HEK293 (cell line): Measurements from ENCODE around the gene HOXC10.

Experiments
- CTCF ChIA-PET: fragments of 350-600 bp; formaldehyde crosslinking; extraction: SDS; loops from one replicate; lab custom pipeline; 2021; ENCODE audit warnings: antibody characterized with exemption; lab: Yijun Ruan, JAX
- POLR2A ChIA-PET: fragments of 300-600 bp; formaldehyde crosslinking; extraction: SDS; loops from one replicate; lab custom pipeline; 2020; ENCODE audit warnings: antibody characterized with exemption, inconsistent platforms; lab: Yijun Ruan, JAX
- H3K27ac ChIP-seq: fragments of 200-500 bp; sonication (Bioruptor generic); 2 replicates; pipeline ENCODE4 v1.5.1; 2014; ENCODE audit warnings: low read depth, low read length, control low read depth, inconsistent platforms; ENCODE audit errors: extremely low read depth
- H3K36me3 ChIP-seq, 2 experiments: fragments of 200-500 bp in 1 of 2; sonication (Bioruptor generic) in 1 of 2; 1 replicate in 1 of 2; 2 replicates in 1 of 2; pipeline ENCODE4 v1.5.1; 2014 to 2017; ENCODE audit warnings: inconsistent platforms in 2 of 2, low read length in 2 of 2; ENCODE audit not compliant: control insufficient read depth in 2 of 2, insufficient read depth in 1 of 2
- H3K4me1 ChIP-seq: fragments of 200-500 bp; sonication (Bioruptor generic); 2 replicates; pipeline ENCODE4 v1.5.1; 2014; ENCODE audit warnings: mild to moderate bottlenecking, low read length, inconsistent platforms; ENCODE audit not compliant: control insufficient read depth, insufficient read depth
- H3K4me3 ChIP-seq: 2 replicates; pipeline ENCODE4 v1.5.1; 2011; ENCODE audit warnings: low read depth, mild to moderate bottlenecking, control low read depth, low read length, moderate library complexity
- H3K9me3 ChIP-seq: fragments of 200-500 bp; sonication (Bioruptor generic); 2 replicates; pipeline ENCODE4 v1.5.1; 2014; ENCODE audit warnings: low read depth, low read length, inconsistent platforms; ENCODE audit not compliant: control insufficient read depth, insufficient read depth
- EGR2 ChIP-seq: fragments of 450-650 bp; formaldehyde crosslinking; IDR thresholded peaks from 2 replicates; pipeline ENCODE4 v1.5.1; 2016; ENCODE audit warnings: low read depth, missing biosample characterization, missing genetic modification characterization
- KLF1 ChIP-seq: fragments of 450-650 bp; formaldehyde crosslinking; IDR thresholded peaks from 2 replicates; pipeline ENCODE4 v1.5.1; 2016; ENCODE audit warnings: missing biosample characterization, missing genetic modification characterization
- KLF16 ChIP-seq: fragments of 450-650 bp; formaldehyde crosslinking; IDR thresholded peaks from 2 replicates; pipeline ENCODE4 v1.5.1; 2017; ENCODE audit warnings: missing biosample characterization, missing genetic modification characterization
- MZF1 ChIP-seq: fragments of 450-650 bp; formaldehyde crosslinking; IDR thresholded peaks from 2 replicates; pipeline ENCODE4 v1.5.1; 2017; ENCODE audit warnings: missing biosample characterization, missing genetic modification characterization, borderline replicate concordance
- SALL2 ChIP-seq: fragments of 450-650 bp; formaldehyde crosslinking; IDR thresholded peaks from 2 replicates; pipeline ENCODE4 v1.5.0; 2017; ENCODE audit warnings: missing biosample characterization, mild to moderate bottlenecking, missing genetic modification characterization, borderline replicate concordance
- SP7 ChIP-seq: fragments of 450-650 bp; formaldehyde crosslinking; IDR thresholded peaks from 2 replicates; pipeline ENCODE4 v1.5.1; 2016; ENCODE audit warnings: missing biosample characterization, missing genetic modification characterization
- ZBTB17 ChIP-seq: fragments of 450-650 bp; formaldehyde crosslinking; IDR thresholded peaks from 2 replicates; pipeline ENCODE4 v1.5.1; 2016; ENCODE audit warnings: missing biosample characterization, missing genetic modification characterization
- ZFP37 ChIP-seq: fragments of 450-650 bp; formaldehyde crosslinking; IDR thresholded peaks from 2 replicates; pipeline ENCODE4 v1.5.1; 2016; ENCODE audit warnings: missing biosample characterization, missing genetic modification characterization
- ZFP41 ChIP-seq: fragments of 450-650 bp; formaldehyde crosslinking; IDR thresholded peaks from 2 replicates; pipeline ENCODE4 v1.5.1; 2016; ENCODE audit warnings: missing biosample characterization, missing genetic modification characterization, borderline replicate concordance
- ZIC2 ChIP-seq: fragments of 450-650 bp; formaldehyde crosslinking; IDR thresholded peaks from 2 replicates; pipeline ENCODE4 v1.5.1; 2016; ENCODE audit warnings: missing biosample characterization, missing genetic modification characterization
- ZNF114 ChIP-seq: fragments of 450-650 bp; formaldehyde crosslinking; IDR thresholded peaks from 2 replicates; pipeline ENCODE4 v1.5.0; 2017; ENCODE audit warnings: missing biosample characterization, missing genetic modification characterization
- ZNF121 ChIP-seq: fragments of 450-650 bp; formaldehyde crosslinking; IDR thresholded peaks from 2 replicates; pipeline ENCODE4 v1.5.1; 2016; ENCODE audit warnings: missing biosample characterization, missing genetic modification characterization
- ZNF23 ChIP-seq: fragments of 450-650 bp; formaldehyde crosslinking; IDR thresholded peaks from 2 replicates; pipeline ENCODE4 v1.5.1; 2016; ENCODE audit warnings: missing biosample characterization, missing genetic modification characterization, borderline replicate concordance
- ZNF324 ChIP-seq: fragments of 450-650 bp; formaldehyde crosslinking; IDR thresholded peaks from 2 replicates; pipeline ENCODE4 v1.5.1; 2016; ENCODE audit warnings: missing biosample characterization, missing genetic modification characterization
- ZNF335 ChIP-seq: fragments of 450-650 bp; formaldehyde crosslinking; conservative IDR thresholded peaks from 2 replicates; pipeline ENCODE4 v1.5.1; 2016; ENCODE audit warnings: missing biosample characterization, missing genetic modification characterization
- ZNF350 ChIP-seq: fragments of 450-650 bp; formaldehyde crosslinking; IDR thresholded peaks from 2 replicates; pipeline ENCODE4 v1.5.0; 2017; ENCODE audit warnings: missing biosample characterization, mild to moderate bottlenecking, missing genetic modification characterization
- ZNF354C ChIP-seq: fragments of 450-650 bp; formaldehyde crosslinking; IDR thresholded peaks from 2 replicates; pipeline ENCODE4 v1.5.1; 2016; ENCODE audit warnings: missing biosample characterization, missing genetic modification characterization, low read depth, borderline replicate concordance
- ZNF501 ChIP-seq: fragments of 450-650 bp; formaldehyde crosslinking; IDR thresholded peaks from 2 replicates; pipeline ENCODE4 v1.5.1; 2016; ENCODE audit warnings: missing biosample characterization, missing genetic modification characterization
- ZNF510 ChIP-seq: fragments of 450-650 bp; formaldehyde crosslinking; IDR thresholded peaks from 2 replicates; pipeline ENCODE4 v1.5.1; 2018; ENCODE audit warnings: mild to moderate bottlenecking, missing genetic modification characterization, missing biosample characterization; ENCODE audit not compliant: insufficient replicate concordance
- ZNF571 ChIP-seq: fragments of 450-650 bp; formaldehyde crosslinking; IDR thresholded peaks from 2 replicates; pipeline ENCODE4 v1.5.0; 2017; ENCODE audit warnings: missing biosample characterization, missing genetic modification characterization
- ZNF596 ChIP-seq: fragments of 450-650 bp; IDR thresholded peaks from 2 replicates; pipeline ENCODE4 v1.5.0; 2018; ENCODE audit warnings: missing biosample characterization, mild to moderate bottlenecking, missing genetic modification characterization, moderate library complexity
- ZNF660 ChIP-seq: fragments of 450-650 bp; IDR thresholded peaks from 2 replicates; pipeline ENCODE4 v1.5.1; 2018; ENCODE audit warnings: missing biosample characterization, mild to moderate bottlenecking, missing genetic modification characterization
- ZNF76 ChIP-seq: fragments of 450-650 bp; formaldehyde crosslinking; IDR thresholded peaks from 2 replicates; pipeline ENCODE4; 2016; ENCODE audit warnings: low read depth, missing biosample characterization, missing genetic modification characterization, borderline replicate concordance
- TF ChIP-seq, protein P1 (sequence below): fragments of 450-650 bp; formaldehyde crosslinking; optimal IDR thresholded peaks from 2 replicates; pipeline ENCODE3; 2016; ENCODE audit warnings: missing biosample characterization, mild to moderate bottlenecking, missing genetic modification characterization
- TF ChIP-seq, protein P2 (sequence below): fragments of 450-650 bp; formaldehyde crosslinking; IDR thresholded peaks from 2 replicates; pipeline ENCODE4 v1.5.1; 2017; ENCODE audit warnings: missing biosample characterization, missing genetic modification characterization
- TF ChIP-seq, protein P3 (sequence below): fragments of 450-650 bp; formaldehyde crosslinking; conservative IDR thresholded peaks from 2 replicates; pipeline ENCODE4 v1.5.1; 2016; ENCODE audit warnings: low read depth, missing biosample characterization, missing genetic modification characterization
- TF ChIP-seq, protein P4 (sequence below): fragments of 450-650 bp; formaldehyde crosslinking; IDR thresholded peaks from 2 replicates; pipeline ENCODE4 v1.5.1; 2016; ENCODE audit warnings: missing biosample characterization, missing genetic modification characterization

Gene HOXC10

DNA sequence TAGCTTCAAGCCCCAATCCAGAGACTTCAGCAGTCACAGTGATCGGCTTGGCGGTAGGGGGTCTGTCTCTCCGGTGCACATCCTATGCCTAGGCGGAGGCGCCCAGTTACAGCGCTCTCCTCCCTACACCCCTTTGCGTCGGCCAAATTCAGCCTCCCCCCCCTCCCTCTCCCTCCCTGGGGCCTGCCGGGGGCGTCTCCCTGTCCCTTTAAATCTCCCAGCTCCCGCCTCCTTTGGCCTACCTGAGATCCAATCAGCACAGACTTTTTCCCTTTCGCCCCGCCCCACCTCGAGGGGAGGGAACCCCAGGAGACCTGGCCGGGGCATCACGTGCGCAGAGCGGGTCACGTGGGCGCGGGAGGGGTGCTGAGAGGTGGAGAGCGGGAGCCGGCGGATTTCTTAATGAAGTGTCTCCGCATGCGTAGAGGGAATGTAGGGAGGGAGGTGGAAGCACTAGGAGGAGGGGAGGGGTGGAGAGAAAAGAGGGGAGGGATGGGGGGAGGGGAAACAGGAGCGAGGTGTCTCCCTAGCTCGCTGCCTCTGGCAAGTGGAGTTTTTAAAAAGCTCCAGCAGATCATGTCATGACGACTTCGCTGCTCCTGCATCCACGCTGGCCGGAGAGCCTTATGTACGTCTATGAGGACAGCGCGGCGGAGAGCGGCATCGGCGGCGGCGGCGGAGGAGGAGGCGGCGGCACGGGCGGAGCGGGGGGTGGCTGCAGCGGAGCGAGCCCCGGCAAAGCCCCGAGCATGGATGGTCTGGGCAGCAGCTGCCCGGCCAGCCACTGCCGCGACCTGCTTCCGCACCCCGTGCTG, 46.4 kb upstream of the HOXC10 start, which contains the start of gene HOXC13:
TSS of gene HOXC13 (plus strand) at position 506 of the 815 bp plus-strand sequence. CDS start at position 582, 76 bp downstream.
- POLR2A ChIA-PET, result interaction anchor here (0.6 to 2.0 kb wide), 18 partner anchors 11 to 662 kb away, joined by 3 to 13 read pairs (median 4); partner anchors contain the start of genes ATP5MC2, CISTR, HOXC10 and HOXC5
- Histone ChIP-seq H3K9me3 (no peaks in the 10 kb centered on the region), H3K27ac (peak within 1 kb of the TSS; percentile 94), H3K4me3 (peak within 1 kb of the TSS; percentile 63), H3K36me3 (no peaks in the 10 kb centered on the region), H3K4me1 (peaks cover 6% of the 10 kb centered on the region; the same call in 1 of the 2 replicates)
- CTCF ChIA-PET, result interaction anchor here (0.5 to 2.2 kb wide), 14 partner anchors 46 to 463 kb away, joined by 3 to 7 read pairs (median 4); partner anchors contain the start of gene HOXC10
- TF ChIP-seq ZNF354C (tag by site-specific recombination) (no peak), ZNF324 (tag by site-specific recombination) (no peak; the same call in 1 of the 2 replicates), ZNF571 (tag by site-specific recombination) (no peak), ZNF660 (tag by site-specific recombination) (peak; percentile 68), SP7 (peak; percentile 72), ZNF596 (tag by site-specific recombination) (peak; percentile 56; the same call in 1 of the 2 replicates), EGR2 (peak; percentile 64), ZNF121 (no peak), ZNF335 (tag by site-specific recombination) (peak; percentile 87), ZFP37 (tag by site-specific recombination) (peak; percentile 29; the same call in 1 of the 2 replicates), ZNF114 (tag by site-specific recombination) (no peak), ZBTB17 (peak; percentile 86), ZNF510 (tag by site-specific recombination) (no peak), ZFP41 (tag by site-specific recombination) (no peak), KLF16 (tag by site-specific recombination) (peak; percentile 96), ZNF501 (tag by site-specific recombination) (peak; percentile 29; the same call in 1 of the 2 replicates), ZIC2 (tag by site-specific recombination) (peak; percentile 91), ZNF350 (no peak), MZF1 (tag by site-specific recombination) (no peak), KLF1 (tag by site-specific recombination) (peak; percentile 68), SALL2 (tag by site-specific recombination) (no peak), ZNF76 (tag by site-specific recombination) (peak; percentile 82), ZNF23 (tag by site-specific recombination) (no peak)
- TF ChIP-seq, protein P1, sequence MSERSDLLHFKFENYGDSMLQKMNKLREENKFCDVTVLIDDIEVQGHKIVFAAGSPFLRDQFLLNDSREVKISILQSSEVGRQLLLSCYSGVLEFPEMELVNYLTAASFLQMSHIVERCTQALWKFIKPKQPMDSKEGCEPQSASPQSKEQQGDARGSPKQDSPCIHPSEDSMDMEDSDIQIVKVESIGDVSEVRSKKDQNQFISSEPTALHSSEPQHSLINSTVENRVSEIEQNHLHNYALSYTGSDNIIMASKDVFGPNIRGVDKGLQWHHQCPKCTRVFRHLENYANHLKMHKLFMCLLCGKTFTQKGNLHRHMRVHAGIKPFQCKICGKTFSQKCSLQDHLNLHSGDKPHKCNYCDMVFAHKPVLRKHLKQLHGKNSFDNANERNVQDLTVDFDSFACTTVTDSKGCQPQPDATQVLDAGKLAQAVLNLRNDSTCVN (tag by site-specific recombination), result peak; percentile 42
- TF ChIP-seq, protein P2, sequence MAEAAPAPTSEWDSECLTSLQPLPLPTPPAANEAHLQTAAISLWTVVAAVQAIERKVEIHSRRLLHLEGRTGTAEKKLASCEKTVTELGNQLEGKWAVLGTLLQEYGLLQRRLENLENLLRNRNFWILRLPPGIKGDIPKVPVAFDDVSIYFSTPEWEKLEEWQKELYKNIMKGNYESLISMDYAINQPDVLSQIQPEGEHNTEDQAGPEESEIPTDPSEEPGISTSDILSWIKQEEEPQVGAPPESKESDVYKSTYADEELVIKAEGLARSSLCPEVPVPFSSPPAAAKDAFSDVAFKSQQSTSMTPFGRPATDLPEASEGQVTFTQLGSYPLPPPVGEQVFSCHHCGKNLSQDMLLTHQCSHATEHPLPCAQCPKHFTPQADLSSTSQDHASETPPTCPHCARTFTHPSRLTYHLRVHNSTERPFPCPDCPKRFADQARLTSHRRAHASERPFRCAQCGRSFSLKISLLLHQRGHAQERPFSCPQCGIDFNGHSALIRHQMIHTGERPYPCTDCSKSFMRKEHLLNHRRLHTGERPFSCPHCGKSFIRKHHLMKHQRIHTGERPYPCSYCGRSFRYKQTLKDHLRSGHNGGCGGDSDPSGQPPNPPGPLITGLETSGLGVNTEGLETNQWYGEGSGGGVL, result peak; percentile 90
- TF ChIP-seq, protein P3, sequence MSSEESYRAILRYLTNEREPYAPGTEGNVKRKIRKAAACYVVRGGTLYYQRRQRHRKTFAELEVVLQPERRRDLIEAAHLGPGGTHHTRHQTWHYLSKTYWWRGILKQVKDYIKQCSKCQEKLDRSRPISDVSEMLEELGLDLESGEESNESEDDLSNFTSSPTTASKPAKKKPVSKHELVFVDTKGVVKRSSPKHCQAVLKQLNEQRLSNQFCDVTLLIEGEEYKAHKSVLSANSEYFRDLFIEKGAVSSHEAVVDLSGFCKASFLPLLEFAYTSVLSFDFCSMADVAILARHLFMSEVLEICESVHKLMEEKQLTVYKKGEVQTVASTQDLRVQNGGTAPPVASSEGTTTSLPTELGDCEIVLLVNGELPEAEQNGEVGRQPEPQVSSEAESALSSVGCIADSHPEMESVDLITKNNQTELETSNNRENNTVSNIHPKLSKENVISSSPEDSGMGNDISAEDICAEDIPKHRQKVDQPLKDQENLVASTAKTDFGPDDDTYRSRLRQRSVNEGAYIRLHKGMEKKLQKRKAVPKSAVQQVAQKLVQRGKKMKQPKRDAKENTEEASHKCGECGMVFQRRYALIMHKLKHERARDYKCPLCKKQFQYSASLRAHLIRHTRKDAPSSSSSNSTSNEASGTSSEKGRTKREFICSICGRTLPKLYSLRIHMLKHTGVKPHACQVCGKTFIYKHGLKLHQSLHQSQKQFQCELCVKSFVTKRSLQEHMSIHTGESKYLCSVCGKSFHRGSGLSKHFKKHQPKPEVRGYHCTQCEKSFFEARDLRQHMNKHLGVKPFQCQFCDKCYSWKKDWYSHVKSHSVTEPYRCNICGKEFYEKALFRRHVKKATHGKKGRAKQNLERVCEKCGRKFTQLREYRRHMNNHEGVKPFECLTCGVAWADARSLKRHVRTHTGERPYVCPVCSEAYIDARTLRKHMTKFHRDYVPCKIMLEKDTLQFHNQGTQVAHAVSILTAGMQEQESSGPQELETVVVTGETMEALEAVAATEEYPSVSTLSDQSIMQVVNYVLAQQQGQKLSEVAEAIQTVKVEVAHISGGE (tag by site-specific recombination), result peak; percentile 60
- TF ChIP-seq, protein P4, sequence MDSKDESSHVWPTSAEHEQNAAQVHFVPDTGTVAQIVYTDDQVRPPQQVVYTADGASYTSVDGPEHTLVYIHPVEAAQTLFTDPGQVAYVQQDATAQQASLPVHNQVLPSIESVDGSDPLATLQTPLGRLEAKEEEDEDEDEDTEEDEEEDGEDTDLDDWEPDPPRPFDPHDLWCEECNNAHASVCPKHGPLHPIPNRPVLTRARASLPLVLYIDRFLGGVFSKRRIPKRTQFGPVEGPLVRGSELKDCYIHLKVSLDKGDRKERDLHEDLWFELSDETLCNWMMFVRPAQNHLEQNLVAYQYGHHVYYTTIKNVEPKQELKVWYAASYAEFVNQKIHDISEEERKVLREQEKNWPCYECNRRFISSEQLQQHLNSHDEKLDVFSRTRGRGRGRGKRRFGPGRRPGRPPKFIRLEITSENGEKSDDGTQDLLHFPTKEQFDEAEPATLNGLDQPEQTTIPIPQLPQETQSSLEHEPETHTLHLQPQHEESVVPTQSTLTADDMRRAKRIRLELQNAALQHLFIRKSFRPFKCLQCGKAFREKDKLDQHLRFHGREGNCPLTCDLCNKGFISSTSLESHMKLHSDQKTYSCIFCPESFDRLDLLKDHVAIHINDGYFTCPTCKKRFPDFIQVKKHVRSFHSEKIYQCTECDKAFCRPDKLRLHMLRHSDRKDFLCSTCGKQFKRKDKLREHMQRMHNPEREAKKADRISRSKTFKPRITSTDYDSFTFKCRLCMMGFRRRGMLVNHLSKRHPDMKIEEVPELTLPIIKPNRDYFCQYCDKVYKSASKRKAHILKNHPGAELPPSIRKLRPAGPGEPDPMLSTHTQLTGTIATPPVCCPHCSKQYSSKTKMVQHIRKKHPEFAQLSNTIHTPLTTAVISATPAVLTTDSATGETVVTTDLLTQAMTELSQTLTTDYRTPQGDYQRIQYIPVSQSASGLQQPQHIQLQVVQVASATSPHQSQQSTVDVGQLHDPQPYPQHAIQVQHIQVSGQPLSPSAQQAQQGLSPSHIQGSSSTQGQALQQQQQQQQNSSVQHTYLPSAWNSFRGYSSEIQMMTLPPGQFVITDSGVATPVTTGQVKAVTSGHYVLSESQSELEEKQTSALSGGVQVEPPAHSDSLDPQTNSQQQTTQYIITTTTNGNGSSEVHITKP (tag by site-specific recombination), result peak; percentile 86
